Measurements from ENCODE around the gene XPO6.

The XPO6 gene

DNA sequence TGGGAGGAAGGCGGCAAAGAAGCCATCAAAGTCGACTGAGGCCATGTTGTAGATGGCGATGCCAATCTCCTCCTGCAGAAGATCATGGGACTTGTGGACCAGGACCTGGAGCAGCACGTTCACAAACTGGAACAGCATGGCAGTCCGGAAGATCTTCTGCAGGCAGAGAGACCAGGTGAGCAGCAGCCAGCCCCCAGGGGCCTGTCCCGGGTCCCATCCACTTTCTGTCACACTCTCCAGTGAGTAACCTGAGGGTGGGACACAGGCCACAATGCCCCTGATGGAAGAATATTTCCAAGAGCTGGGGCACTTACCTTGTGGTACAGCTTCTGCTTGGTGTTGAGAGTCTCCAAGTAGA lies 110.3 kb downstream of the XPO6 start:
- POLR2A ChIA-PET: no interaction called here

DNA sequence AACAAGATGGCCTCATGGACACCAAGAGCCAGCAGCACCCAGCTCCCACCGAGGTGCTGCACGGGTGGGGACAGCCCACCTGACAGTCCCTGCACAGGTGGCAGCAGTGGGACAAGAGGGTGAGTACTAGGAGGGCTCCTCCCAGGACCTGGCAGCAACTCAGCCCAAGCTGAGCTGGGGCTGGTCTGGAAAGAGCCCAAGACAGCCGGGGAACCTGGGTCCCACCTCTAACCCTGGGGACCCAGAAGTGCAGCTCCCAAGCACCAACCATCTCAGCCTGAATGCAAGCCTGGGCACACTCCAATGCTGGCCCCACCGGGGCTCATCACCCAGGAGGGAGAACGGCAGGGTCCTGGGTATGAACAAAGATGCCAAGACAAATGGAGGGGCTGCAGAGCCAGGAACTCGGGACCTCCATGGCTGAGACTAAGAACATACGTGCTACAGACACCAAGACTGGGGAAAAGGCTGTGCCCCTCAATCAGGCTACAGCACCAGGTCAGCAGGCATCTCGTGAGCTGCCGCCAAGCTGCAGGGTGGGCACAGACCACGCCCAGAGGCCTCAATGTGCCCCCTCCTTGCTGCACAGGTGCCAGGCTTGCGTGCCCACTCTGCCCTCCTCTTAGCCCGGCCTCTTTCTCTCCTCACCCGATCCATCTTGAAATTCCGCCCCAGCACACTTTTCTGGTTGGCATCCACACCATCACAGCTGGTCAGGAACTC lies 110.8 kb downstream of the XPO6 start:
- Histone ChIP-seq H3K4me3 (ENCODE audit: low read depth, low read length) (no peak overlapping the region), H3K9me3 (ENCODE audit: control insufficient read depth, insufficient read depth, low read depth, low read length) (no peaks in the 10 kb centered on the region), H3K36me3 (ENCODE audit: control insufficient read depth in 2 of 2, insufficient read depth in 1 of 2, low read length in 2 of 2) (peaks cover 8 to 90% of the 10 kb centered on the region in 2 experiments; a peak in 2 of 3 replicates), H3K27ac (ENCODE audit: extremely low read depth, low read depth, low read length) (no peak overlapping the region), H3K4me1 (ENCODE audit: control insufficient read depth, insufficient read depth, low read length) (no peaks in the 10 kb centered on the region)
- POLR2A ChIA-PET: no interaction called here
- CTCF ChIA-PET: interaction anchor here (0.6 to 1.2 kb wide), 4 partner anchors 10 to 30 kb away, joined by 3 to 4 read pairs (median 3); no protein-coding TSS in a partner anchor
- TF ChIP-seq ZNF354C (tag by site-specific recombination; IDR thresholded peaks at IDR 0.05; ENCODE audit: borderline replicate concordance, low read depth): no peak
- TF ChIP-seq, protein P1, sequence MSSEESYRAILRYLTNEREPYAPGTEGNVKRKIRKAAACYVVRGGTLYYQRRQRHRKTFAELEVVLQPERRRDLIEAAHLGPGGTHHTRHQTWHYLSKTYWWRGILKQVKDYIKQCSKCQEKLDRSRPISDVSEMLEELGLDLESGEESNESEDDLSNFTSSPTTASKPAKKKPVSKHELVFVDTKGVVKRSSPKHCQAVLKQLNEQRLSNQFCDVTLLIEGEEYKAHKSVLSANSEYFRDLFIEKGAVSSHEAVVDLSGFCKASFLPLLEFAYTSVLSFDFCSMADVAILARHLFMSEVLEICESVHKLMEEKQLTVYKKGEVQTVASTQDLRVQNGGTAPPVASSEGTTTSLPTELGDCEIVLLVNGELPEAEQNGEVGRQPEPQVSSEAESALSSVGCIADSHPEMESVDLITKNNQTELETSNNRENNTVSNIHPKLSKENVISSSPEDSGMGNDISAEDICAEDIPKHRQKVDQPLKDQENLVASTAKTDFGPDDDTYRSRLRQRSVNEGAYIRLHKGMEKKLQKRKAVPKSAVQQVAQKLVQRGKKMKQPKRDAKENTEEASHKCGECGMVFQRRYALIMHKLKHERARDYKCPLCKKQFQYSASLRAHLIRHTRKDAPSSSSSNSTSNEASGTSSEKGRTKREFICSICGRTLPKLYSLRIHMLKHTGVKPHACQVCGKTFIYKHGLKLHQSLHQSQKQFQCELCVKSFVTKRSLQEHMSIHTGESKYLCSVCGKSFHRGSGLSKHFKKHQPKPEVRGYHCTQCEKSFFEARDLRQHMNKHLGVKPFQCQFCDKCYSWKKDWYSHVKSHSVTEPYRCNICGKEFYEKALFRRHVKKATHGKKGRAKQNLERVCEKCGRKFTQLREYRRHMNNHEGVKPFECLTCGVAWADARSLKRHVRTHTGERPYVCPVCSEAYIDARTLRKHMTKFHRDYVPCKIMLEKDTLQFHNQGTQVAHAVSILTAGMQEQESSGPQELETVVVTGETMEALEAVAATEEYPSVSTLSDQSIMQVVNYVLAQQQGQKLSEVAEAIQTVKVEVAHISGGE (tag by site-specific recombination; conservative IDR thresholded peaks at IDR 0.05; ENCODE audit: low read depth): no peak
- no peak for TF ChIP-seq SALL2 (tag by site-specific recombination; IDR thresholded peaks at IDR 0.05; ENCODE audit: borderline replicate concordance)
- no peak for TF ChIP-seq ZNF529 (tag by site-specific recombination; IDR thresholded peaks at IDR 0.05; ENCODE audit: insufficient replicate concordance)
- TF ChIP-seq ZNF175 (tag by site-specific recombination; IDR thresholded peaks at IDR 0.05): no peak
- TF ChIP-seq ZNF501 (tag by site-specific recombination; IDR thresholded peaks at IDR 0.05): no peak
- TF ChIP-seq TCF7L2 (IDR thresholded peaks at IDR 0.05; ENCODE audit: borderline replicate concordance, low read depth, low read length): no peak
- TF ChIP-seq ZNF16 (tag by site-specific recombination; IDR thresholded peaks at IDR 0.05; ENCODE audit: low read depth): no peak

More for the DNA sequence above, 110.3 kb downstream of the XPO6 start:
- Histone ChIP-seq H3K27ac (ENCODE audit: extremely low read depth, low read depth, low read length) (no peak overlapping the region), H3K9me3 (ENCODE audit: control insufficient read depth, insufficient read depth, low read depth, low read length) (no peaks in the 10 kb centered on the region), H3K36me3 (ENCODE audit: control insufficient read depth in 2 of 2, insufficient read depth in 1 of 2, low read length in 2 of 2) (peaks cover 8 to 95% of the 10 kb centered on the region in 2 experiments; a peak in 2 of 3 replicates), H3K4me1 (ENCODE audit: control insufficient read depth, insufficient read depth, low read length) (no peaks in the 10 kb centered on the region), H3K4me3 (ENCODE audit: low read depth, low read length) (no peak overlapping the region)
- TF ChIP-seq HOXC10 (CRISPR knock-in tag; IDR thresholded peaks at IDR 0.05) (no peak), ZNF114 (tag by site-specific recombination; IDR thresholded peaks at IDR 0.05) (no peak), WT1 (tag by site-specific recombination; IDR thresholded peaks at IDR 0.05) (no peak), ZNF843 (tag by site-specific recombination; IDR thresholded peaks at IDR 0.05) (no peak), ZNF596 (tag by site-specific recombination; IDR thresholded peaks at IDR 0.05) (no peak), ZNF366 (tag by site-specific recombination; conservative IDR thresholded peaks at IDR 0.05) (no peak), ZNF521 (tag by site-specific recombination; IDR thresholded peaks at IDR 0.05) (no peak), ZNF830 (tag by site-specific recombination; IDR thresholded peaks at IDR 0.05; ENCODE audit: low read depth) (no peak), ZNF548 (tag by site-specific recombination; IDR thresholded peaks at IDR 0.05) (no peak), MEIS1 (CRISPR knock-in tag; IDR thresholded peaks at IDR 0.05; ENCODE audit: borderline replicate concordance) (no peak), FEZF1 (tag by site-specific recombination; IDR thresholded peaks at IDR 0.05) (no peak)
- TF ChIP-seq, protein P2, sequence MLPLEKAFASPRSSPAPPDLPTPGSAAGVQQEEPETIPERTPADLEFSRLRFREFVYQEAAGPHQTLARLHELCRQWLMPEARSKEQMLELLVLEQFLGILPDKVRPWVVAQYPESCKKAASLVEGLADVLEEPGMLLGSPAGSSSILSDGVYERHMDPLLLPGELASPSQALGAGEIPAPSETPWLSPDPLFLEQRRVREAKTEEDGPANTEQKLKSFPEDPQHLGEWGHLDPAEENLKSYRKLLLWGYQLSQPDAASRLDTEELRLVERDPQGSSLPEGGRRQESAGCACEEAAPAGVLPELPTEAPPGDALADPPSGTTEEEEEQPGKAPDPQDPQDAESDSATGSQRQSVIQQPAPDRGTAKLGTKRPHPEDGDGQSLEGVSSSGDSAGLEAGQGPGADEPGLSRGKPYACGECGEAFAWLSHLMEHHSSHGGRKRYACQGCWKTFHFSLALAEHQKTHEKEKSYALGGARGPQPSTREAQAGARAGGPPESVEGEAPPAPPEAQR (tag by site-specific recombination; IDR thresholded peaks at IDR 0.05): no peak
- TF ChIP-seq, protein P3, sequence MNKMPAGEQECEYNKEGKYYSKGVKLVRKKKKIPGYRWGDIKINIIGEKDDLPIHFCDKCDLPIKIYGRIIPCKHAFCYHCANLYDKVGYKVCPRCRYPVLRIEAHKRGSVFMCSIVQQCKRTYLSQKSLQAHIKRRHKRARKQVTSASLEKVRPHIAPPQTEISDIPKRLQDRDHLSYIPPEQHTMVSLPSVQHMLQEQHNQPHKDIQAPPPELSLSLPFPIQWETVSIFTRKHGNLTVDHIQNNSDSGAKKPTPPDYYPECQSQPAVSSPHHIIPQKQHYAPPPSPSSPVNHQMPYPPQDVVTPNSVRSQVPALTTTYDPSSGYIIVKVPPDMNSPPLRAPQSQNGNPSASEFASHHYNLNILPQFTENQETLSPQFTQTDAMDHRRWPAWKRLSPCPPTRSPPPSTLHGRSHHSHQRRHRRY (tag by site-specific recombination; IDR thresholded peaks at IDR 0.05): no peak
- TF ChIP-seq, protein P4, sequence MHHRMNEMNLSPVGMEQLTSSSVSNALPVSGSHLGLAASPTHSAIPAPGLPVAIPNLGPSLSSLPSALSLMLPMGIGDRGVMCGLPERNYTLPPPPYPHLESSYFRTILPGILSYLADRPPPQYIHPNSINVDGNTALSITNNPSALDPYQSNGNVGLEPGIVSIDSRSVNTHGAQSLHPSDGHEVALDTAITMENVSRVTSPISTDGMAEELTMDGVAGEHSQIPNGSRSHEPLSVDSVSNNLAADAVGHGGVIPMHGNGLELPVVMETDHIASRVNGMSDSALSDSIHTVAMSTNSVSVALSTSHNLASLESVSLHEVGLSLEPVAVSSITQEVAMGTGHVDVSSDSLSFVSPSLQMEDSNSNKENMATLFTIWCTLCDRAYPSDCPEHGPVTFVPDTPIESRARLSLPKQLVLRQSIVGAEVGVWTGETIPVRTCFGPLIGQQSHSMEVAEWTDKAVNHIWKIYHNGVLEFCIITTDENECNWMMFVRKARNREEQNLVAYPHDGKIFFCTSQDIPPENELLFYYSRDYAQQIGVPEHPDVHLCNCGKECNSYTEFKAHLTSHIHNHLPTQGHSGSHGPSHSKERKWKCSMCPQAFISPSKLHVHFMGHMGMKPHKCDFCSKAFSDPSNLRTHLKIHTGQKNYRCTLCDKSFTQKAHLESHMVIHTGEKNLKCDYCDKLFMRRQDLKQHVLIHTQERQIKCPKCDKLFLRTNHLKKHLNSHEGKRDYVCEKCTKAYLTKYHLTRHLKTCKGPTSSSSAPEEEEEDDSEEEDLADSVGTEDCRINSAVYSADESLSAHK (tag by site-specific recombination; IDR thresholded peaks at IDR 0.05): no peak
- TF ChIP-seq, protein P5, sequence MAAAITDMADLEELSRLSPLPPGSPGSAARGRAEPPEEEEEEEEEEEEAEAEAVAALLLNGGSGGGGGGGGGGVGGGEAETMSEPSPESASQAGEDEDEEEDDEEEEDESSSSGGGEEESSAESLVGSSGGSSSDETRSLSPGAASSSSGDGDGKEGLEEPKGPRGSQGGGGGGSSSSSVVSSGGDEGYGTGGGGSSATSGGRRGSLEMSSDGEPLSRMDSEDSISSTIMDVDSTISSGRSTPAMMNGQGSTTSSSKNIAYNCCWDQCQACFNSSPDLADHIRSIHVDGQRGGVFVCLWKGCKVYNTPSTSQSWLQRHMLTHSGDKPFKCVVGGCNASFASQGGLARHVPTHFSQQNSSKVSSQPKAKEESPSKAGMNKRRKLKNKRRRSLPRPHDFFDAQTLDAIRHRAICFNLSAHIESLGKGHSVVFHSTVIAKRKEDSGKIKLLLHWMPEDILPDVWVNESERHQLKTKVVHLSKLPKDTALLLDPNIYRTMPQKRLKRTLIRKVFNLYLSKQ (tag by site-specific recombination; IDR thresholded peaks at IDR 0.05; ENCODE audit: borderline replicate concordance): no peak
- TF ChIP-seq, protein P6, sequence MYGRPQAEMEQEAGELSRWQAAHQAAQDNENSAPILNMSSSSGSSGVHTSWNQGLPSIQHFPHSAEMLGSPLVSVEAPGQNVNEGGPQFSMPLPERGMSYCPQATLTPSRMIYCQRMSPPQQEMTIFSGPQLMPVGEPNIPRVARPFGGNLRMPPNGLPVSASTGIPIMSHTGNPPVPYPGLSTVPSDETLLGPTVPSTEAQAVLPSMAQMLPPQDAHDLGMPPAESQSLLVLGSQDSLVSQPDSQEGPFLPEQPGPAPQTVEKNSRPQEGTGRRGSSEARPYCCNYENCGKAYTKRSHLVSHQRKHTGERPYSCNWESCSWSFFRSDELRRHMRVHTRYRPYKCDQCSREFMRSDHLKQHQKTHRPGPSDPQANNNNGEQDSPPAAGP (tag by site-specific recombination; IDR thresholded peaks at IDR 0.05): no peak
- TF ChIP-seq, protein P7, sequence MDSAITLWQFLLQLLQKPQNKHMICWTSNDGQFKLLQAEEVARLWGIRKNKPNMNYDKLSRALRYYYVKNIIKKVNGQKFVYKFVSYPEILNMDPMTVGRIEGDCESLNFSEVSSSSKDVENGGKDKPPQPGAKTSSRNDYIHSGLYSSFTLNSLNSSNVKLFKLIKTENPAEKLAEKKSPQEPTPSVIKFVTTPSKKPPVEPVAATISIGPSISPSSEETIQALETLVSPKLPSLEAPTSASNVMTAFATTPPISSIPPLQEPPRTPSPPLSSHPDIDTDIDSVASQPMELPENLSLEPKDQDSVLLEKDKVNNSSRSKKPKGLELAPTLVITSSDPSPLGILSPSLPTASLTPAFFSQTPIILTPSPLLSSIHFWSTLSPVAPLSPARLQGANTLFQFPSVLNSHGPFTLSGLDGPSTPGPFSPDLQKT (IDR thresholded peaks at IDR 0.05; ENCODE audit: borderline replicate concordance, low read depth, low read length): no peak
- CTCF ChIA-PET: interaction anchor here (0.6 to 0.7 kb wide), 2 partner anchors 15 to 28 kb away, joined by 3 read pairs; no protein-coding TSS in a partner anchor

Data from HEK293 (cell line).